Spleen (tissue), 11 donors: ENCODE results near the gene PPA2. TPM values are rescaled to one million over a fixed set of nuclear protein-coding genes. Genes with fewer than 3 reads are reported as not detected.

ENCODE experiments used
- DNase-seq: peaks from one replicate; pipeline ENCODE4 v3.0.0-alpha.2; 2020
- H3K27ac ChIP-seq, 8 donors: fragments of 200-600 bp; sonication (generic) in 7 of 8; 1 replicate in 4 of 8; 2 replicates in 4 of 8; pipeline versions ENCODE4 v1.5.0 to v1.8.0; 2016 to 2021; ENCODE audit warnings: inconsistent platforms in 4 of 8, mild to moderate bottlenecking in 4 of 8, moderate library complexity in 1 of 8
- H3K27me3 ChIP-seq, 7 donors: fragments of 200-600 bp; sonication (generic) in 6 of 7; replicated peaks in 1 of 7; 1 replicate in 4 of 7; 2 replicates in 3 of 7; pipeline versions ENCODE4 v1.5.0 to v1.8.0; 2016 to 2021; ENCODE audit warnings: inconsistent platforms in 3 of 7, mild to moderate bottlenecking in 1 of 7
- H3K36me3 ChIP-seq, 6 donors: fragments of 200-600 bp; sonication (generic) in 5 of 6; 1 replicate in 4 of 6; 2 replicates in 2 of 6; pipeline versions ENCODE4 v1.5.0 to v1.8.0; 2016 to 2021; ENCODE audit warnings: inconsistent platforms in 2 of 6
- H3K4me1 ChIP-seq, 6 donors: fragments of 200-600 bp; sonication (generic) in 5 of 6; 1 replicate in 3 of 6; 2 replicates in 3 of 6; pipeline versions ENCODE4 v1.5.0 to v1.8.0; 2016 to 2021; ENCODE audit warnings: inconsistent platforms in 3 of 6
- H3K4me3 ChIP-seq, 8 donors: fragments of 200-600 bp; sonication (generic) in 7 of 8; 1 replicate in 4 of 8; 2 replicates in 4 of 8; pipeline versions ENCODE4 v1.5.0 to v1.8.0; 2016 to 2021; ENCODE audit warnings: inconsistent platforms in 4 of 8, mild to moderate bottlenecking in 4 of 8, moderate library complexity in 2 of 8
- H3K9me3 ChIP-seq, 8 donors: fragments of 200-600 bp; sonication (generic) in 7 of 8; 1 replicate in 4 of 8; 2 replicates in 4 of 8; pipeline versions ENCODE4 v1.5.0 to v1.8.0; 2016 to 2021; ENCODE audit warnings: inconsistent platforms in 4 of 8
- CTCF ChIP-seq, 11 experiments: fragments of 200-600 bp in 7 of 11; fragments of 450-650 bp in 4 of 11; sonication (generic) in 4 of 11; IDR thresholded peaks in 8 of 11; conservative IDR thresholded peaks in 3 of 11; 1 replicate in 7 of 11; 2 replicates in 4 of 11; pipeline versions ENCODE4 v1.4.0 to v1.8.0; 2016 to 2021; ENCODE audit warnings: antibody characterized with exemption in 11 of 11, inconsistent platforms in 4 of 11, mild to moderate bottlenecking in 1 of 11
- POLR2A ChIP-seq, 3 donors: fragments of 450-650 bp; IDR thresholded peaks; one replicate each; pipeline ENCODE4 v1.5.1; 2017; ENCODE audit warnings: antibody characterized with exemption in 3 of 3, mild to moderate bottlenecking in 1 of 3
- POLR2AphosphoS5 ChIP-seq, 3 donors: sonication (generic); formaldehyde crosslinking; IDR thresholded peaks; one replicate each; pipeline ENCODE4 v1.5.1; 2017; ENCODE audit warnings: antibody characterized with exemption in 3 of 3
- WGBS, 5 donors: extraction: QIAGEN DNeasy Blood & Tissue Kit in 3 of 5; methylation state at CpG; one replicate each; pipeline versions ENCODE4 v1.1.5 to v1.1.7; 2013 to 2018; 5-methylcytosine and 5-hydroxymethylcytosine counted together
- intact Hi-C: fragments of 100-400 bp; cut with DNase I; formaldehyde crosslinking; loops from one replicate; pipeline ENCODE4 v1.15.0; 2023; ENCODE audit warnings: low total_unique reads
- polyA plus RNA-seq, 3 donors: library from polyadenylated mRNA; stranded (reverse); fragments of 200-250 nt; gene quantifications; one replicate each; pipeline ENCODE4 v1.2.1, GENCODE V29; 2013
- total RNA-seq, 7 donors: library from RNA; depleted of rRNA in 3 of 7; stranded (reverse); fragments of >200 nt in 3 of 7; fragmentation: NEBNext Ultra II Directional in 4 of 7; extraction: Animal tissue kit (Norgen Biotek cat#: 25700) in 4 of 7; gene quantifications; one replicate each; pipeline versions ENCODE4 v1.1.0 to v1.2.1, GENCODE V29; 2016 to 2021
- donor health status: healthy with polysubstance abuse.
- donor health status: DM: no; HTN: no; CAD: no; lungs with moderate emphysema.
- donor health status: DM: no; HTN: no; CAD: no.
- donor health status: Bipolar disorder and iron deficiency.
- donor health status: healthy.
- donor health status: DM: no; HTN: no; CAD: no.
- donor health status: DM: yes; HTN: yes; CAD: no.

The PPA2 gene
- total and polyA plus RNA-seq, 10 donors, result 45.2 to 113 (median 67.9) TPM

- Histone ChIP-seq H3K9me3 (no peaks in the 10 kb centered on the region), H3K4me3 (no peak overlapping the region), H3K36me3 (peaks cover 0 to 94% (median 9%) of the 10 kb centered on the region in 6 donors), H3K27ac (no peak overlapping the region), H3K27me3 (no peaks in the 10 kb centered on the region), H3K4me1 (no peaks in the 10 kb centered on the region)
- no peak for TF ChIP-seq POLR2A (IDR thresholded peaks at IDR 0.05)
- TF ChIP-seq POLR2AphosphoS5 (IDR thresholded peaks at IDR 0.05), result no peak
- no peak for TF ChIP-seq CTCF (IDR thresholded peaks at IDR 0.05 in 8 of 11, conservative IDR thresholded peaks at IDR 0.05 in 3 of 11)
- DNase-seq, result no peak
- intact Hi-C loops, result no loop called here
- 85 to 93% (median 88%) methylated on average over 2 of the region's 2 CpGs for WGBS, 5 donors
Observed at GRCh38 chr4:105451346-105451745, 22.5 kb downstream of the PPA2 start.

GRCh38 chr4:105440890-105441289 is 33.0 kb downstream of the PPA2 start:
- Histone ChIP-seq H3K4me1 (no peaks in the 10 kb centered on the region), H3K27me3 (no peaks in the 10 kb centered on the region), H3K4me3 (no peak overlapping the region), H3K27ac (no peak overlapping the region), H3K9me3 (peaks cover 0 to 5% (median under 1%) of the 10 kb centered on the region in 8 donors), H3K36me3 (peaks cover 0 to 87% (median 30%) of the 10 kb centered on the region in 6 donors)
- DNase-seq, result no peak
- intact Hi-C loops, result no loop called here
- TF ChIP-seq CTCF (IDR thresholded peaks at IDR 0.05 in 8 of 11, conservative IDR thresholded peaks at IDR 0.05 in 3 of 11) (no peak), POLR2AphosphoS5 (IDR thresholded peaks at IDR 0.05) (no peak), POLR2A (IDR thresholded peaks at IDR 0.05) (no peak)

GRCh38 chr4:105437637-105438036 is 36.2 kb downstream of the PPA2 start:
- H3K36me3 ChIP-seq, result peaks cover 0 to 95% (median 33%) of the 10 kb centered on the region in 6 donors
- 94 to 99% (median 98%) methylated on average over 6 of the region's 6 CpGs for WGBS, 5 donors

GRCh38 chr4:105436414-105436813 is 37.4 kb downstream of the PPA2 start:
- no peak for DNase-seq
- H3K4me1 ChIP-seq, result no peaks in the 10 kb centered on the region
- intact Hi-C loops, result no loop called here
- no peak overlapping the region for H3K4me3 ChIP-seq
- no peak for TF ChIP-seq POLR2AphosphoS5 (IDR thresholded peaks at IDR 0.05)
- no peak for TF ChIP-seq CTCF (IDR thresholded peaks at IDR 0.05 in 8 of 11, conservative IDR thresholded peaks at IDR 0.05 in 3 of 11)
- no peak for TF ChIP-seq POLR2A (IDR thresholded peaks at IDR 0.05)
- peaks cover 0 to 12% (median 7%) of the 10 kb centered on the region in 8 donors for H3K9me3 ChIP-seq
- H3K27ac ChIP-seq, result no peak overlapping the region
- peaks cover 0 to 95% (median 32%) of the 10 kb centered on the region in 6 donors for H3K36me3 ChIP-seq
- no peaks in the 10 kb centered on the region for H3K27me3 ChIP-seq

More at GRCh38 chr4:105437637-105438036, 36.2 kb downstream of the PPA2 start:
- no peak for TF ChIP-seq CTCF (IDR thresholded peaks at IDR 0.05 in 8 of 11, conservative IDR thresholded peaks at IDR 0.05 in 3 of 11)
- no peak for TF ChIP-seq POLR2A (IDR thresholded peaks at IDR 0.05)
- TF ChIP-seq POLR2AphosphoS5 (IDR thresholded peaks at IDR 0.05), result no peak
- intact Hi-C loops, result no loop called here
- Histone ChIP-seq H3K27me3 (no peaks in the 10 kb centered on the region), H3K4me1 (no peaks in the 10 kb centered on the region), H3K9me3 (peaks cover 0 to 12% (median 7%) of the 10 kb centered on the region in 8 donors), H3K27ac (no peak overlapping the region), H3K4me3 (no peak overlapping the region)
- DNase-seq, result no peak
